ENCODE measurements around the gene ZNF652.

DNA sequence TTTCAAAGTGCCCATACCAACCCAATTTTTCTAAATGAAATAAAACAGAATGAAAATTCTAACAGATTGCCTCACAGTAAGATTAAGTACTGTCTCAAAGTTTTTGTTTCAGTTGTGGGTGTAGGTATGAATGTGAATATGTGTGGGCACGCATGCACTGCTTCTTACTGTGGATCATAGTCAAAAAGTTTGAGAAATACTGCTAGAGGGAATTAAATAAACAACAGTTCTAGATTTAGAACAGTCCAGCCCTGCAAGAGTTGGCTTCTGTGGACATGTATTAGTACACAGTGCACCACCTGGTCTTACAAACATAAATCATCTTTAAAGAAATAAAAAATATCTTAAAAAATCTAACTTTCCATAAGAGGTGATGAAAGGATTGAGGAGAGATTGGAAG, 8.4 kb downstream of the ZNF652 start:
- TF ChIP-seq CTCF (IDR thresholded peaks at IDR 0.05; ENCODE audit: low read depth, low read length, poor library complexity, severe bottlenecking) (no peak), EZH2phosphoT487 (IDR thresholded peaks at IDR 0.05; ENCODE audit: borderline replicate concordance, low read length) (no peak)
